Progenitor cell of endocrine pancreas (in vitro differentiated cells): Measurements from ENCODE around the gene SMCHD1. TPM values are rescaled to one million over a fixed set of nuclear protein-coding genes. Genes with fewer than 3 reads are reported as not detected.

Experiments used
- DNase-seq: peaks from one replicate; pipeline ENCODE4 v3.0.0; 2021; ENCODE audit warnings: low spot score; ENCODE audit not compliant: unreplicated experiment
- H3K27ac Mint-ChIP-seq: 2 replicates; pipeline ENCODE4 v1.8.0; 2021; ENCODE audit warnings: mild to moderate bottlenecking, moderate library complexity, mixed read lengths
- H3K27me3 Mint-ChIP-seq: 2 replicates; pipeline ENCODE4 v1.8.0; 2021; ENCODE audit warnings: mixed read lengths
- H3K36me3 Mint-ChIP-seq: 2 replicates; pipeline ENCODE4 v1.8.0; 2022; ENCODE audit warnings: mixed read lengths; ENCODE audit not compliant: insufficient read depth
- H3K4me1 Mint-ChIP-seq: 2 replicates; pipeline ENCODE4 v1.8.0; 2021; ENCODE audit warnings: low read depth, mixed read lengths
- H3K4me3 Mint-ChIP-seq: 2 replicates; pipeline ENCODE4 v1.8.0; 2021; ENCODE audit warnings: low read depth, mild to moderate bottlenecking, moderate library complexity, mixed read lengths
- H3K9me3 Mint-ChIP-seq: 2 replicates; pipeline ENCODE4 v1.8.0; 2021; ENCODE audit warnings: low read depth, mixed read lengths
- CTCF ChIP-seq: fragments of 200-600 bp; sonication (generic); IDR thresholded peaks from one replicate; pipeline ENCODE4 v1.5.0; 2021; ENCODE audit warnings: antibody characterized with exemption, mild to moderate bottlenecking; ENCODE audit not compliant: unreplicated experiment
- total RNA-seq: library from RNA; stranded (reverse); gene quantifications from 2 replicates; pipeline ENCODE4 v1.2.1, GENCODE V29; 2021

SMCHD1 gene
- total RNA-seq, 1 donor from 2014 or later = 59.2 TPM

GRCh38 chr18:2811416-2811815, 155.9 kb downstream of the SMCHD1 start:
- H3K27me3 Mint-ChIP-seq = no peaks in the 10 kb centered on the region
- no peak overlapping the region for H3K4me3 Mint-ChIP-seq
- peaks cover 6% of the 10 kb centered on the region for H3K36me3 Mint-ChIP-seq
- TF ChIP-seq CTCF = no peak
- DNase-seq = no peak
- peaks cover 39% of the 10 kb centered on the region for H3K9me3 Mint-ChIP-seq
- H3K4me1 Mint-ChIP-seq = no peaks in the 10 kb centered on the region
- H3K27ac Mint-ChIP-seq = no peak overlapping the region

DNA sequence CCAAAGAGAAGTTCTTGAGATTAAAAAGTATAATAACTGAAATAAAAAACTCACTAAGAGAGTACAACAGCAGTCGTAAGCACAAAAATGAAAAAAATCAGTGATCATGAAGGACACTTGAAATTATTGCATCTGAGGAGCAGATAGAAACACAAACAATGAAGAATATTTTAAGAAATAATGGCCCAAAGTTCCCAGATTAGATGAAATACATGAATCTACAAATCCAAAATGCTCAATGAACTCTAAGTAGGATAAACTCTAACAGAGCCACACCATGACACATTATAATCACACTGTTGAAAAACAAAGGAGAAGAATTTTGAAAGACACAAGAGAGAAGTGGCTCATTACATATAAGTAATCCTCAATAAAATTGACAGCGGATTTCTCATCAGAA, 159.4 kb downstream of the SMCHD1 start:
- Mint-ChIP-seq H3K36me3 (peaks cover 1% of the 10 kb centered on the region), H3K4me3 (no peak overlapping the region), H3K27ac (no peak overlapping the region), H3K9me3 (peaks cover 42% of the 10 kb centered on the region), H3K27me3 (no peaks in the 10 kb centered on the region), H3K4me1 (no peaks in the 10 kb centered on the region)
- DNase-seq = no peak
- TF ChIP-seq CTCF = no peak

- TF ChIP-seq CTCF = no peak
- no peaks in the 10 kb centered on the region for H3K4me1 Mint-ChIP-seq
Observed at GRCh38 chr18:2818281-2818680, 162.8 kb downstream of the SMCHD1 start.

DNA sequence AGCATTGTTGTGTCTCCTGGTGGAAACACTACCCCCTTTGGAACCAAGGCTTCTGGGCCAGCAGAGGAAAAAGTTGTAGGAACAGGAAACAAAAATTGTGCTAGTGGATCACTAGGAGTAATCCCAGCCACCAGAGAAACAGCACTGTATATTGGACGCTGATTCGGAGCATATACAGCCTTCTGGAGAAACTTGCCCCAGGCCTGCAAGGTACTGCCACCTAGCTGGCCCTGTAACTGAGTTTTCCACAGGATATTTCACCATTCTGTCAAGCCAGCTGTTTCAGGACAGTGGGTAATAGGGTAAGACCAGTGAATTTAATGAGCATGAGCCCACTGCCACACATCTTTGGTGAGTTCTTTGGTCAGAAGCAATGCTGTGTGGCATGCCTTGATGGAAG, 166.2 kb downstream of the SMCHD1 start:
- Mint-ChIP-seq H3K4me3 (no peak overlapping the region), H3K4me1 (no peaks in the 10 kb centered on the region), H3K9me3 (peaks cover 13% of the 10 kb centered on the region), H3K36me3 (peaks cover 1% of the 10 kb centered on the region), H3K27ac (no peak overlapping the region), H3K27me3 (no peaks in the 10 kb centered on the region)
- DNase-seq = no peak
- TF ChIP-seq CTCF = no peak

More at GRCh38 chr18:2818281-2818680, 162.8 kb downstream of the SMCHD1 start:
- DNase-seq = no peak
- no peaks in the 10 kb centered on the region for H3K27me3 Mint-ChIP-seq
- peaks cover 1% of the 10 kb centered on the region for H3K36me3 Mint-ChIP-seq
- H3K9me3 Mint-ChIP-seq = peaks cover 25% of the 10 kb centered on the region
- H3K27ac Mint-ChIP-seq = no peak overlapping the region
- no peak overlapping the region for H3K4me3 Mint-ChIP-seq

DNA sequence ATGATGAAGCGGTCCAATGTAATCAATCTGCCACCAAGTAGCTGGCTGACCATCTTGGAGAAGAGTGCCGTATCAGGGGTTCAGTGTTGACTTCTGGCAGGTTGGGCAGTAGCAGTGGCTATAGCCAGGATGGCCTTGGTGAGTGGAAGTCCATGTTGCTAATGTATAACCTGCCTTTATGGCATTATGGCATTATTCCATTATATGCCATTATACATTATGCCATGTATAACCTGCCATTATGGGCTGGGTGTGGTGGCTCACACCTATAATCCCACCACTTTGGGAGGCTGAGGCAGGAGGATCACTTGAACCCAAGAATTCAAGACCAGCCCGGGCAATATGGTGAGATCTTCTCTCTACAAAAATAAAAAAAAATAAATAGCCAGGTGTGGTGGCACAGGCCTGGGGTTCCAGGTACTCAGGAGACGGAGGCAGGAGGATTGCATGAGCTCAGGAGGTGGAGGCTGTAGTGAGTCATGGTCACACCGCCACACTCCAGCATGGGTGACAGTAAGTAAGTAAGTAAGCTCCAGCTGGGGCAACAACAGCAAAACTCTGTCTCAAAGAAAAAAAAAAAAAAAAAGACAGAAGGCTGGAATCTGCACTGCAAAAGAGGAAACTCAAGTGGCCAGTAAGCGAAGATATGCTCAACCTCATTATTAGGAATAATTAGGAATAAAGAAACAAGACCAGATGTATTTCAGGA, 166.8 kb downstream of the SMCHD1 start:
- DNase-seq = no peak
- no peaks in the 10 kb centered on the region for H3K4me1 Mint-ChIP-seq
- H3K9me3 Mint-ChIP-seq = peaks cover 13% of the 10 kb centered on the region
- H3K36me3 Mint-ChIP-seq = peaks cover 1% of the 10 kb centered on the region
- no peak overlapping the region for H3K27ac Mint-ChIP-seq
- no peak for TF ChIP-seq CTCF
- H3K4me3 Mint-ChIP-seq = no peak overlapping the region
- H3K27me3 Mint-ChIP-seq = no peaks in the 10 kb centered on the region
